MCF 10A (cell line): ENCODE measurements around the gene DUSP8. TPM values are rescaled to one million over a fixed set of nuclear protein-coding genes. Genes with fewer than 3 reads are reported as not detected.

Experiments used
- Bru-seq: library from RNA; stranded (reverse); fragments of 400-500 nt; gene quantifications from one replicate; lab custom pipeline; 2021; lab: Mats Ljungman, UMichigan
- BruChase-seq, 2 experiments: library from RNA; stranded (reverse); fragments of 400-500 nt; gene quantifications; one replicate each; lab custom pipeline; 2021; lab: Mats Ljungman, UMichigan
- BruUV-seq: library from RNA; stranded (reverse); fragments of 400-500 nt; replicated peaks from 2 replicates; lab custom pipeline; 2021; lab: Mats Ljungman, UMichigan
- CTCF ChIA-PET: fragments of 300-600 bp; sonication (Branson Sonifier 250); formaldehyde crosslinking; extraction: SDS; loops from one replicate; lab custom pipeline; 2021; ENCODE audit warnings: antibody characterized with exemption, inconsistent platforms; lab: Yijun Ruan, JAX
- POLR2A ChIA-PET: fragments of 300-600, 350-650 bp; sonication (Branson Sonifier 250); formaldehyde crosslinking; extraction: SDS; loops from one replicate; lab custom pipeline; 2020; ENCODE audit warnings: antibody characterized with exemption, inconsistent platforms; lab: Yijun Ruan, JAX
- DNase-seq: peaks from one replicate; pipeline ENCODE4 v3.0.0-alpha.2; 2018; ENCODE audit not compliant: unreplicated experiment
- H3K27ac Mint-ChIP-seq: one replicate; pipeline ENCODE4 v1.8.0; 2022; ENCODE audit warnings: mild to moderate bottlenecking, low read depth, mixed read lengths; ENCODE audit not compliant: unreplicated experiment
- H3K27me3 Mint-ChIP-seq: one replicate; pipeline ENCODE4 v1.8.0; 2022; ENCODE audit warnings: mixed read lengths; ENCODE audit not compliant: insufficient read depth, unreplicated experiment
- H3K36me3 Mint-ChIP-seq: one replicate; pipeline ENCODE4 v1.8.0; 2022; ENCODE audit warnings: mild to moderate bottlenecking, moderate library complexity, mixed read lengths; ENCODE audit not compliant: insufficient read depth, unreplicated experiment
- H3K4me1 Mint-ChIP-seq: one replicate; pipeline ENCODE4 v1.8.0; 2022; ENCODE audit warnings: mixed read lengths; ENCODE audit not compliant: insufficient read depth, unreplicated experiment
- H3K4me3 Mint-ChIP-seq: one replicate; pipeline ENCODE4 v1.8.0; 2022; ENCODE audit warnings: mild to moderate bottlenecking, moderate library complexity, mixed read lengths; ENCODE audit not compliant: unreplicated experiment
- H3K9me3 Mint-ChIP-seq: one replicate; pipeline ENCODE4 v1.8.0; 2022; ENCODE audit warnings: mixed read lengths; ENCODE audit not compliant: unreplicated experiment
- intact Hi-C: fragments of 100-400 bp; cut with micrococcal nuclease; formaldehyde crosslinking; loops from 2 replicates; pipeline ENCODE4 v1.14.1; 2022
- long read RNA-seq: library from polyadenylated mRNA; stranded (forward); transcript quantifications from one replicate; pipeline ENCODE4 v2.0.0, GENCODE V29; 2022
- total RNA-seq: library from RNA; stranded (reverse); gene quantifications from 2 replicates; pipeline ENCODE4 v1.2.3, GENCODE V29; 2022
- TF ChIP-seq, protein P1 (sequence below): fragments of 200-600 bp; IDR thresholded peaks from one replicate; pipeline ENCODE4 v1.8.0; 2022; ENCODE audit warnings: antibody characterized with exemption, mild to moderate bottlenecking; ENCODE audit not compliant: unreplicated experiment

DUSP8 gene, protein sequence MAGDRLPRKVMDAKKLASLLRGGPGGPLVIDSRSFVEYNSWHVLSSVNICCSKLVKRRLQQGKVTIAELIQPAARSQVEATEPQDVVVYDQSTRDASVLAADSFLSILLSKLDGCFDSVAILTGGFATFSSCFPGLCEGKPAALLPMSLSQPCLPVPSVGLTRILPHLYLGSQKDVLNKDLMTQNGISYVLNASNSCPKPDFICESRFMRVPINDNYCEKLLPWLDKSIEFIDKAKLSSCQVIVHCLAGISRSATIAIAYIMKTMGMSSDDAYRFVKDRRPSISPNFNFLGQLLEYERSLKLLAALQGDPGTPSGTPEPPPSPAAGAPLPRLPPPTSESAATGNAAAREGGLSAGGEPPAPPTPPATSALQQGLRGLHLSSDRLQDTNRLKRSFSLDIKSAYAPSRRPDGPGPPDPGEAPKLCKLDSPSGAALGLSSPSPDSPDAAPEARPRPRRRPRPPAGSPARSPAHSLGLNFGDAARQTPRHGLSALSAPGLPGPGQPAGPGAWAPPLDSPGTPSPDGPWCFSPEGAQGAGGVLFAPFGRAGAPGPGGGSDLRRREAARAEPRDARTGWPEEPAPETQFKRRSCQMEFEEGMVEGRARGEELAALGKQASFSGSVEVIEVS
- total RNA-seq (10.4 and 17.6 TPM in 2 replicates), Bru-seq, nascent RNA (percentile 54 among the genes with signal in this experiment), BruChase-seq, experiment 1, labeled RNA remaining after a 6-hour chase (percentile 55 among the genes with signal in this experiment), BruChase-seq, experiment 2, labeled RNA remaining after a 2-hour chase (percentile 57 among the genes with signal in this experiment)
- long read RNA-seq, full-length matches to known transcripts, result 21 of 43 reads
- long read RNA-seq, partial matches to known transcripts, result 11 of 43 reads
- long read RNA-seq, other reads (novel, unspliced or antisense), result 11 of 43 reads

DNA sequence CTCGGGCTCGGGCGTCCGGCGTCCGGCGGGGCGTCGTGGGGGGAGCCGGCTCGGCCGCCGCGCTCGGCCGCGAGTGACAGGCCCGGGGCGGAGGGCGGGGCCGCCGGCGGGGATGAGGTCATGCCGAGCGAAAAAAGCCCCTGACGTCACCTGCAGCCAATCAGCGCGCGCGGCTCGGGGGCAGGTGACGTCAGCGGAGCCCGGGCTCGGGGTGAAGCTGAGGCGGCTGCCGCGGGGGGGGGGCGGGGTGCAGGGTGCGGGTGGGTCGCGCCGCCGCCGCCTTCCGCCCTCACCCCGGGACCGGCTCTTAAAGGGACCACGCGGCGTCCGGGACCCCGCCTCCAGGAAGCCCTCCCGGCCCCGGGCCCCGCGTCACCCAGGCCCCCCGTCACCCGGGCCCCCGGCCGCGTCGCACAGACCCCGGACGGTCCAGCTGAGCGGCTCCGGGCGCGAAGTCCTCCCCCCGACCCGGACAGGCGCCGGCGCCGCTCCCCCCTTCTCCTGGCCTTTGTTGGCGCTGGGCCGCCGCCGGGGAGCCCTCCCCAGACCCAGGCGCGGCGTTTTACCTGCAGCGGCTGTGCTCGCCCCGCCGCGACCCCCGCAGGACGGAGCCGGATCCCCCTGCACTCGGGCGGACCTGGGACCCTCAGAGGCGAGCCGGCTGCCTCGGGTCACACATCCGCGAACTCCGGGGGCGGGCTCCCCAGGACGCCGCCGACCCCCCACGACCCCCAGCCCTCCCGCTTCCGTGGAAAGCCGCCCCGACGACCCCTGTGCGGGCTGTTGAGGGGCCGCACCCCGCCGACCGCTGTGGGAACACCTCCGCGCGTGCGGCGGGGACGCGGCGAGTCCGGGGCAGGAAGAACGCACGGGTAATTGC, at the start of gene DUSP8:
DUSP8 (minus strand) TSS at position 75 of the 880 bp plus-strand sequence. CDS start 6,445 bp downstream, outside the sequence.
- POLR2A ChIA-PET, result interaction anchor here (0.8 to 1.0 kb wide), 2 partner anchors 12 to 25 kb away, joined by 3 to 4 read pairs; no protein-coding TSS in a partner anchor
- DNase-seq, result peak; percentile 47
- no peaks in the 10 kb centered on the region for H3K9me3 Mint-ChIP-seq
- H3K4me3 Mint-ChIP-seq, result peak within 1 kb of the TSS; percentile 33
- TF ChIP-seq, protein P1, sequence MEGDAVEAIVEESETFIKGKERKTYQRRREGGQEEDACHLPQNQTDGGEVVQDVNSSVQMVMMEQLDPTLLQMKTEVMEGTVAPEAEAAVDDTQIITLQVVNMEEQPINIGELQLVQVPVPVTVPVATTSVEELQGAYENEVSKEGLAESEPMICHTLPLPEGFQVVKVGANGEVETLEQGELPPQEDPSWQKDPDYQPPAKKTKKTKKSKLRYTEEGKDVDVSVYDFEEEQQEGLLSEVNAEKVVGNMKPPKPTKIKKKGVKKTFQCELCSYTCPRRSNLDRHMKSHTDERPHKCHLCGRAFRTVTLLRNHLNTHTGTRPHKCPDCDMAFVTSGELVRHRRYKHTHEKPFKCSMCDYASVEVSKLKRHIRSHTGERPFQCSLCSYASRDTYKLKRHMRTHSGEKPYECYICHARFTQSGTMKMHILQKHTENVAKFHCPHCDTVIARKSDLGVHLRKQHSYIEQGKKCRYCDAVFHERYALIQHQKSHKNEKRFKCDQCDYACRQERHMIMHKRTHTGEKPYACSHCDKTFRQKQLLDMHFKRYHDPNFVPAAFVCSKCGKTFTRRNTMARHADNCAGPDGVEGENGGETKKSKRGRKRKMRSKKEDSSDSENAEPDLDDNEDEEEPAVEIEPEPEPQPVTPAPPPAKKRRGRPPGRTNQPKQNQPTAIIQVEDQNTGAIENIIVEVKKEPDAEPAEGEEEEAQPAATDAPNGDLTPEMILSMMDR, result no peak
- H3K4me1 Mint-ChIP-seq, result peaks cover 13% of the 10 kb centered on the region
- H3K36me3 Mint-ChIP-seq, result peaks cover 5% of the 10 kb centered on the region
- no peak within 1 kb of the TSS for H3K27ac Mint-ChIP-seq
- intact Hi-C loops, result no loop called here
- CTCF ChIA-PET, result interaction anchor here (2.9 kb wide), 2 partner anchors 14 to 25 kb away, joined by 32 to 94 read pairs; no protein-coding TSS in a partner anchor
- TSS peak; percentile 47 for BruUV-seq
- no peaks in the 10 kb centered on the region for H3K27me3 Mint-ChIP-seq

DNA sequence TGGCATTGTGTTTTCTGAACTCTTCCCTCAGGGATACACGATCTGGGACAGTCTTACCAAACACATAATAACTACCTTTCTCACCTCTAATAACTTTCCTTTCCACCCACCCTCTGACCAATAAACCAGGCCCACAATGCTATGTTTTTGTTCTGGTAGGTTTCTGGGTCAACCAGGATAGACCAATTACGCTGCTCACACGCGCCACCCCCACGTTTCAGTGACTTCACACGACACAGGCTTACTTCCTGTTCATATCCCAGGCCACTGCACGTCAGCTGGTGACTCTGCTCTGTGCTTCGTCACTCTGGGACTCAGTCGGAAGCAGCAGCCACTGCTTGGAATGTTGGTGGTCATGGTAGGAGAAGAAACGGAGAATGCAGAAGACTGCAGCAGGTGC, 47.4 kb upstream of the DUSP8 start:
- intact Hi-C loops, result no loop called here
- CTCF ChIA-PET, result interaction anchor here (0.6 to 1.5 kb wide), 3 partner anchors 20 to 532 kb away, joined by 3 to 9 read pairs (median 7); no protein-coding TSS in a partner anchor

DNA sequence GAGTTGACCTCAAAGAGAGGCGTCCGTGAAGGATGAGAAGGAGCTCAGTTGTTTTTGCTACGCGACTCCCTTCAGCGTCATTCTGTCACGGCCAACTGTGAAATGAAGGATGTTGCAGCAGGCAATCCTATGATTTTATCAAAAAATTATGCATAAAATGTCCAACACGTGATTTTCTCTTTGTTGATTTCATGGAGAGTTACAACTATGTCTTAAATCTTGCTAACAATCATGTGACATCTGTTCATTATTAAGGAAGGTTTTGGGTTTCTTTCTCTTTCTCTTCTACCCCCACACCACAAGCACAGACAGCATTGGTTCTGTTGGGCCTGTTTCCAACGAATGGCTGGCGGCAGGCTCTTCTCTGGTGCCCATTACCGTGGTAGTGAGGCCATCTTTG, 46.2 kb upstream of the DUSP8 start:
- POLR2A ChIA-PET, result interaction anchor here (0.6 kb wide), 1 partner anchor 8 kb away, joined by 3 read pairs; no protein-coding TSS in a partner anchor
- no peaks in the 10 kb centered on the region for H3K36me3 Mint-ChIP-seq
- no peak for DNase-seq
- no TSS peak for BruUV-seq
- CTCF ChIA-PET, result interaction anchor here (0.8 to 1.0 kb wide), 5 partner anchors 10 to 43 kb away, joined by 3 to 7 read pairs (median 3); no protein-coding TSS in a partner anchor
- H3K27me3 Mint-ChIP-seq, result peaks cover 76% of the 10 kb centered on the region
- TF ChIP-seq, protein P1, result no peak
- no peak overlapping the region for H3K4me3 Mint-ChIP-seq
- no peaks in the 10 kb centered on the region for H3K4me1 Mint-ChIP-seq
- H3K9me3 Mint-ChIP-seq, result no peaks in the 10 kb centered on the region
- intact Hi-C loops, result no loop called here
- no peak overlapping the region for H3K27ac Mint-ChIP-seq

More for the DNA sequence above, 47.4 kb upstream of the DUSP8 start:
- no peaks in the 10 kb centered on the region for H3K4me1 Mint-ChIP-seq
- BruUV-seq, result no TSS peak
- peaks cover 75% of the 10 kb centered on the region for H3K27me3 Mint-ChIP-seq
- no peak overlapping the region for H3K4me3 Mint-ChIP-seq
- H3K36me3 Mint-ChIP-seq, result no peaks in the 10 kb centered on the region
- H3K27ac Mint-ChIP-seq, result no peak overlapping the region
- H3K9me3 Mint-ChIP-seq, result no peaks in the 10 kb centered on the region
- no peak for DNase-seq
- POLR2A ChIA-PET, result no interaction called here
- TF ChIP-seq, protein P1, result no peak
